Measurements from ENCODE around the gene LRRC3. TPM values are rescaled to one million over a fixed set of nuclear protein-coding genes. Genes with fewer than 3 reads are reported as not detected.

The LRRC3 gene
- polyA plus RNA-seq, 1 experiment = 0.59 TPM

GRCh38 chr21:44494418-44494817, 39.1 kb downstream of the LRRC3 start:
- no peak for TF ChIP-seq CTCF (IDR thresholded peaks at IDR 0.05; ENCODE audit: insufficient read depth, low read depth, low read length)
- no peaks in the 10 kb centered on the region; the same call in 1 of the 2 replicates for H3K27me3 ChIP-seq (ENCODE audit: control insufficient read depth, insufficient read depth, low read length)
- ChIA-PET POLR2A (no interaction called here), CTCF (interaction anchor here (0.9 to 1.6 kb wide), 3 partner anchors 16 to 299 kb away, joined by 3 to 5 read pairs (median 3); no protein-coding TSS in a partner anchor)
- H3K4me3 ChIP-seq (ENCODE audit: low read depth, low read length) = no peak overlapping the region
- no peaks in the 10 kb centered on the region for H3K36me3 ChIP-seq (ENCODE audit: control insufficient read depth, insufficient read depth, low read length)
- no peak for DNase-seq (ENCODE audit: low read depth)

GRCh38 chr21:44494956-44495355, 39.6 kb downstream of the LRRC3 start:
- TF ChIP-seq CTCF (IDR thresholded peaks at IDR 0.05; ENCODE audit: insufficient read depth, low read depth, low read length) = no peak
- Histone ChIP-seq H3K4me3 (ENCODE audit: low read depth, low read length) (no peak overlapping the region), H3K27me3 (ENCODE audit: control insufficient read depth, insufficient read depth, low read length) (no peaks in the 10 kb centered on the region; the same call in 1 of the 2 replicates), H3K36me3 (ENCODE audit: control insufficient read depth, insufficient read depth, low read length) (no peaks in the 10 kb centered on the region)
- ChIA-PET POLR2A (no interaction called here), CTCF (interaction anchor here (1.0 to 1.6 kb wide), 2 partner anchors 15 to 155 kb away, joined by 3 to 5 read pairs; no protein-coding TSS in a partner anchor)
- DNase-seq (ENCODE audit: low read depth) = no peak

GRCh38 chr21:44495611-44496563, 40.6 kb downstream of the LRRC3 start:
- TF ChIP-seq CTCF (IDR thresholded peaks at IDR 0.05; ENCODE audit: insufficient read depth, low read depth, low read length) = no peak
- ChIA-PET CTCF (interaction anchor here (1.0 to 1.6 kb wide), 4 partner anchors 12 to 16 kb away, joined by 3 to 5 read pairs (median 4); no protein-coding TSS in a partner anchor), POLR2A (no interaction called here)
- Histone ChIP-seq H3K4me3 (ENCODE audit: low read depth, low read length) (no peak overlapping the region), H3K27me3 (ENCODE audit: control insufficient read depth, insufficient read depth, low read length) (no peaks in the 10 kb centered on the region; the same call in 1 of the 2 replicates), H3K36me3 (ENCODE audit: control insufficient read depth, insufficient read depth, low read length) (no peaks in the 10 kb centered on the region)
- DNase-seq (ENCODE audit: low read depth) = no peak

- POLR2A ChIA-PET = no interaction called here
- CTCF ChIA-PET = interaction anchor here (1.0 to 1.4 kb wide), 4 partner anchors 9 to 17 kb away, joined by 3 to 5 read pairs (median 4); no protein-coding TSS in a partner anchor
- Histone ChIP-seq H3K36me3 (ENCODE audit: control insufficient read depth, insufficient read depth, low read length) (no peaks in the 10 kb centered on the region), H3K27me3 (ENCODE audit: control insufficient read depth, insufficient read depth, low read length) (no peaks in the 10 kb centered on the region; the same call in 1 of the 2 replicates), H3K4me3 (ENCODE audit: low read depth, low read length) (no peak overlapping the region)
- DNase-seq (ENCODE audit: low read depth) = no peak
- no peak for TF ChIP-seq CTCF (IDR thresholded peaks at IDR 0.05; ENCODE audit: insufficient read depth, low read depth, low read length)
Observed at GRCh38 chr21:44496564-44497550, 41.5 kb downstream of the LRRC3 start.
